H1 (cell line): ENCODE data around the gene WIPF1. TPM values are rescaled to one million over a fixed set of nuclear protein-coding genes. Genes with fewer than 3 reads are reported as not detected.

ENCODE experiments used
- CTCF ChIA-PET: fragments of 300-600 bp; sonication (Branson Sonifier 250); formaldehyde crosslinking; loops from one replicate; lab custom pipeline; 2021; ENCODE audit not compliant: partially characterized antibody; lab: Charles Lee
- POLR2A ChIA-PET: fragments of 300-600 bp; sonication (Branson Sonifier 250); formaldehyde crosslinking; loops from one replicate; lab custom pipeline; 2021; ENCODE audit warnings: inconsistent platforms; ENCODE audit not compliant: partially characterized antibody; lab: Charles Lee
- DNase-seq, 2 experiments: peaks; one replicate each; pipeline versions ENCODE4 v3.0.0 to v3.0.0-alpha.2; 2010 to 2022; ENCODE audit warnings: low spot score in 2 of 2, low read depth in 1 of 2, mixed read lengths in 1 of 2
- FAIRE-seq: peaks from 2 replicates; lab custom pipeline; 2011; peaks lifted over from hg19 to GRCh38; lab: Jason Lieb, UNC
- H2AFZ ChIP-seq: 2 replicates; pipeline ENCODE4 v1.8.1; 2012; ENCODE audit warnings: low read length, inconsistent platforms
- H2AK5ac ChIP-seq: 2 replicates; pipeline ENCODE4 v1.6.1; 2013; ENCODE audit warnings: low read depth, low read length
- H2BK120ac ChIP-seq: replicated peaks from 2 replicates; pipeline ENCODE3; 2013; ENCODE audit warnings: low read depth, low read length, inconsistent platforms
- H2BK12ac ChIP-seq: 2 replicates; pipeline ENCODE4 v1.6.1; 2013; ENCODE audit warnings: low read depth, low read length
- H2BK15ac ChIP-seq: 2 replicates; pipeline ENCODE4 v1.6.1; 2013; ENCODE audit warnings: low read length
- H2BK20ac ChIP-seq: 2 replicates; pipeline ENCODE4 v1.6.1; 2013; ENCODE audit warnings: low read length
- H2BK5ac ChIP-seq: 2 replicates; pipeline ENCODE4 v1.6.1; 2013; ENCODE audit warnings: low read depth, low read length
- H3K14ac ChIP-seq: 2 replicates; pipeline ENCODE4 v1.6.1; 2013; ENCODE audit warnings: inconsistent platforms; ENCODE audit not compliant: insufficient read length
- H3K18ac ChIP-seq: 2 replicates; pipeline ENCODE4 v1.6.1; 2013; ENCODE audit warnings: low read length; ENCODE audit errors: extremely low read depth
- H3K23ac ChIP-seq: 2 replicates; pipeline ENCODE4 v1.6.1; 2013; ENCODE audit warnings: inconsistent platforms; ENCODE audit not compliant: insufficient read length
- H3K23me2 ChIP-seq: 2 replicates; pipeline ENCODE4 v1.6.1; 2013; ENCODE audit warnings: low read depth, low read length
- H3K27ac ChIP-seq: 2 replicates; pipeline ENCODE4 v1.6.1; 2011; ENCODE audit warnings: low read depth, low read length, inconsistent platforms
- H3K27me3 ChIP-seq, 4 experiments: replicated peaks in 1 of 4; 1 replicate in 1 of 4; 2 replicates in 3 of 4; pipeline versions ENCODE4 v1.6.1 to v1.8.1; 2011 to 2013; ENCODE audit warnings: low read length in 3 of 4, mild to moderate bottlenecking in 3 of 4, inconsistent platforms in 2 of 4, mixed read lengths in 2 of 4, moderate library complexity in 1 of 4; ENCODE audit not compliant: control insufficient read depth in 3 of 4, insufficient read depth in 3 of 4; ENCODE audit errors: extremely low read depth in 1 of 4
- H3K36me3 ChIP-seq, 4 experiments: 2 replicates each; pipeline versions ENCODE4 v1.6.1 to v1.8.1; 2011 to 2013; ENCODE audit warnings: mild to moderate bottlenecking in 4 of 4, low read length in 3 of 4, moderate library complexity in 2 of 4, control low read depth in 1 of 4, inconsistent platforms in 1 of 4; ENCODE audit not compliant: insufficient read depth in 4 of 4, control insufficient read depth in 2 of 4
- H3K4ac ChIP-seq: replicated peaks from 2 replicates; pipeline ENCODE3; 2013; ENCODE audit warnings: low read length, low read depth, mixed read lengths, inconsistent platforms; ENCODE audit not compliant: insufficient read length
- H3K4me1 ChIP-seq, 4 experiments: replicated peaks in 1 of 4; 1 replicate in 1 of 4; 2 replicates in 3 of 4; pipeline versions ENCODE4 v1.6.1 to v1.8.1; 2011 to 2013; ENCODE audit warnings: low read length in 3 of 4, inconsistent platforms in 2 of 4, mixed read lengths in 1 of 4; ENCODE audit not compliant: insufficient read depth in 4 of 4, control insufficient read depth in 3 of 4
- H3K4me2 ChIP-seq, 2 experiments: 2 replicates each; pipeline versions ENCODE4 v1.6.1 to v1.8.1; 2011 to 2013; ENCODE audit warnings: low read depth in 2 of 2, low read length in 2 of 2, control low read depth in 1 of 2, inconsistent platforms in 1 of 2, mild to moderate bottlenecking in 1 of 2; ENCODE audit not compliant: insufficient read depth in 1 of 2
- H3K4me3 ChIP-seq, 4 experiments: fragments of 200-600, 300-600 bp in 1 of 4; sonication (generic), shearing (Covaris generic), sonication (Bioruptor Twin) in 1 of 4; 2 replicates each; pipeline versions ENCODE4 v1.5.1 to v1.8.1; 2011 to 2016; ENCODE audit warnings: low read length in 4 of 4, low read depth in 3 of 4, control low read depth in 2 of 4, inconsistent platforms in 2 of 4, mild to moderate bottlenecking in 2 of 4, mixed read lengths in 1 of 4, moderate library complexity in 1 of 4; ENCODE audit not compliant: insufficient read depth in 2 of 4; ENCODE audit errors: extremely low read depth in 1 of 4
- H3K56ac ChIP-seq: replicated peaks from 2 replicates; pipeline ENCODE3; 2013; ENCODE audit warnings: low read depth, mild to moderate bottlenecking, mixed read lengths, low read length, inconsistent platforms; ENCODE audit not compliant: insufficient read length
- H3K79me1 ChIP-seq: 2 replicates; pipeline ENCODE4 v1.6.1; 2013; ENCODE audit warnings: low read depth, low read length, control low read depth
- H3K79me2 ChIP-seq, 2 experiments: 2 replicates each; pipeline versions ENCODE4 v1.6.1 to v1.8.1; 2012 to 2013; ENCODE audit warnings: low read length in 2 of 2, mild to moderate bottlenecking in 2 of 2, inconsistent platforms in 1 of 2; ENCODE audit not compliant: insufficient read depth in 2 of 2, control insufficient read depth in 1 of 2
- H3K9ac ChIP-seq, 4 experiments: replicated peaks in 1 of 4; 1 replicate in 1 of 4; 2 replicates in 3 of 4; pipeline versions ENCODE4 v1.6.1 to v1.8.1; 2011 to 2013; ENCODE audit warnings: low read depth in 3 of 4, low read length in 3 of 4, control low read depth in 2 of 4, mild to moderate bottlenecking in 2 of 4, moderate library complexity in 2 of 4, inconsistent platforms in 1 of 4; ENCODE audit errors: extremely low read depth in 1 of 4
- H3K9me3 ChIP-seq, 2 experiments: 2 replicates each; pipeline versions ENCODE4 v1.6.1 to v1.8.1; 2012 to 2013; ENCODE audit warnings: mild to moderate bottlenecking in 2 of 2, moderate library complexity in 2 of 2, control low read depth in 1 of 2, inconsistent platforms in 1 of 2, low read depth in 1 of 2, low read length in 1 of 2, mixed read lengths in 1 of 2; ENCODE audit not compliant: insufficient read depth in 2 of 2
- H4K20me1 ChIP-seq, 2 experiments: replicated peaks in 1 of 2; 2 replicates each; pipeline versions ENCODE3 to v1.8.1; 2011 to 2013; ENCODE audit warnings: inconsistent platforms in 2 of 2, low read length in 2 of 2, mild to moderate bottlenecking in 1 of 2; ENCODE audit not compliant: insufficient read depth in 2 of 2, control insufficient read depth in 1 of 2
- H4K5ac ChIP-seq: 2 replicates; pipeline ENCODE4 v1.6.1; 2013; ENCODE audit warnings: low read length, low read depth, mixed read lengths, inconsistent platforms; ENCODE audit not compliant: insufficient read length
- H4K8ac ChIP-seq: 2 replicates; pipeline ENCODE4 v1.8.0; 2013; ENCODE audit warnings: mild to moderate bottlenecking, moderate library complexity, low read length, inconsistent platforms; ENCODE audit not compliant: insufficient read depth; ENCODE audit errors: extremely low read depth
- H4K91ac ChIP-seq: replicated peaks from 2 replicates; pipeline ENCODE3; 2013; ENCODE audit warnings: low read length, mixed read lengths, inconsistent platforms; ENCODE audit not compliant: insufficient read length
- ATF3 ChIP-seq: IDR thresholded peaks from 2 replicates; pipeline ENCODE4 v1.6.1; 2011; ENCODE audit warnings: low read depth, mild to moderate bottlenecking, low read length; ENCODE audit not compliant: insufficient read depth
- BRCA1 ChIP-seq: IDR thresholded peaks from 2 replicates; pipeline ENCODE4 v1.6.1; 2012; ENCODE audit warnings: low read depth, low read length, improper control_type of control experiment
- CEBPB ChIP-seq: IDR thresholded peaks from 2 replicates; pipeline ENCODE4 v1.6.1; 2012; ENCODE audit warnings: low read depth, low read length
- KDM1A ChIP-seq: fragments of 200-600, 300-600 bp; sonication (generic); IDR thresholded peaks from 2 replicates; pipeline ENCODE4 v1.7.1; 2016; ENCODE audit warnings: mild to moderate bottlenecking, low read length, borderline replicate concordance
- KDM4A ChIP-seq: IDR thresholded peaks from one replicate; pipeline ENCODE4 v1.7.1; 2012; ENCODE audit warnings: low read depth, mild to moderate bottlenecking, moderate library complexity, low read length, inconsistent platforms; ENCODE audit not compliant: severe bottlenecking
- SAP30 ChIP-seq: fragments of 300-600 bp; sonication (generic); IDR thresholded peaks from 2 replicates; pipeline ENCODE4 v1.7.1; 2012; ENCODE audit warnings: low read length, moderate library complexity, mild to moderate bottlenecking, inconsistent platforms; ENCODE audit not compliant: insufficient read depth, insufficient replicate concordance
- TAF1 ChIP-seq: IDR thresholded peaks from 2 replicates; pipeline ENCODE4 v1.6.1; 2011; ENCODE audit warnings: mild to moderate bottlenecking, low read depth, low read length
- TEAD4 ChIP-seq: IDR thresholded peaks from 2 replicates; pipeline ENCODE4 v1.6.1; 2012; ENCODE audit warnings: low read depth, low read length, inconsistent platforms, mixed read lengths
- YY1 ChIP-seq: IDR thresholded peaks from 2 replicates; pipeline ENCODE4 v1.6.1; 2011; ENCODE audit warnings: low read depth, mild to moderate bottlenecking, low read length
- WGBS, 2 experiments: shearing (Covaris generic) in 1 of 2; methylation state at CpG; one replicate each; pipeline versions ENCODE4 v1.1.6 to v1.1.7; 2013 to 2015; ENCODE audit warnings: low lambda C conversion rate in 2 of 2, mixed read lengths in 2 of 2, inconsistent platforms in 1 of 2, low coverage in 1 of 2, missing lambda C conversion rate in 1 of 2; ENCODE audit not compliant: insufficient replicate concordance in 2 of 2, insufficient coverage in 1 of 2, insufficient read length in 1 of 2; ENCODE audit errors: extremely low coverage in 1 of 2, missing lambda C conversion rate in 1 of 2; 5-methylcytosine and 5-hydroxymethylcytosine counted together
- polyA plus RNA-seq, 7 experiments: library from polyadenylated mRNA; depleted of rRNA in 3 of 7; stranded (reverse) in 5 of 7; unstranded in 2 of 7; fragments of >200 nt in 5 of 7; fragments of 200-250 nt in 2 of 7; gene quantifications; 1 replicate in 5 of 7; 2 replicates in 1 of 7; 4 replicates in 1 of 7; pipeline versions ENCODE4 v1.2.1 to v1.2.3, GENCODE V29; 2011 to 2013; ENCODE audit warnings: missing spikeins in 2 of 7, mixed read lengths in 2 of 7
- total RNA-seq: library from RNA; stranded (reverse); fragmentation: NEBNext Ultra II Directional; extraction: Animal tissue kit (Norgen Biotek cat#: 25700); gene quantifications from 2 replicates; pipeline ENCODE4 v1.2.1, GENCODE V29; 2021

Gene WIPF1
- total and polyA plus RNA-seq, 2 of the 8 experiments (the other 6 are each of a cell fraction or from before 2014, with no cell fraction given) = 4.7 to 5.2 TPM

- 88% methylated on average over 5 of the region's 5 CpGs; no CpG with 5 or more reads in 1 of the 2 experiments for WGBS, 2 experiments
- POLR2A ChIA-PET = no interaction called here
These were observed 80.9 kb downstream of the WIPF1 start for GRCh38 chr2:174516501-174517378.

More at GRCh38 chr2:174516501-174517378, 80.9 kb downstream of the WIPF1 start:
- H3K14ac ChIP-seq = no peak overlapping the region
- no peak for FAIRE-seq
- H2AFZ ChIP-seq = no peak overlapping the region
- H3K4me2 ChIP-seq = no peak overlapping the region
- H4K8ac ChIP-seq = no peak overlapping the region
- H2BK20ac ChIP-seq = no peak overlapping the region
- no peak overlapping the region for H3K4ac ChIP-seq
- H3K18ac ChIP-seq = no peak overlapping the region
- no peaks in the 10 kb centered on the region for H3K79me1 ChIP-seq
- H2BK5ac ChIP-seq = no peak overlapping the region
- no peak overlapping the region for H2BK15ac ChIP-seq
- H2BK12ac ChIP-seq = no peak overlapping the region
- no peak overlapping the region for H3K9ac ChIP-seq
- no peak overlapping the region for H3K27ac ChIP-seq
- H3K27me3 ChIP-seq = no peaks in the 10 kb centered on the region
- H3K4me3 ChIP-seq = no peak overlapping the region
- no peak for DNase-seq
- no peak overlapping the region for H3K23ac ChIP-seq
- peaks cover 8% of the 10 kb centered on the region in 2 experiments for H3K9me3 ChIP-seq
- no peak overlapping the region for H2BK120ac ChIP-seq
- no peak overlapping the region for H2AK5ac ChIP-seq
- H3K79me2 ChIP-seq = no peaks in the 10 kb centered on the region
- no peak overlapping the region for H4K91ac ChIP-seq
- no peak overlapping the region for H3K56ac ChIP-seq
- no peaks in the 10 kb centered on the region for H3K36me3 ChIP-seq
- TF ChIP-seq BRCA1 = no peak
- TF ChIP-seq YY1 = no peak
- no peak for TF ChIP-seq CEBPB
- TF ChIP-seq KDM4A = no peak
- TF ChIP-seq ATF3 = no peak
- TF ChIP-seq TEAD4 = no peak
- TF ChIP-seq SAP30 = no peak
- TF ChIP-seq KDM1A = no peak
- no peak for TF ChIP-seq TAF1
- H3K4me1 ChIP-seq = no peaks in the 10 kb centered on the region
- 0 out of 2 replicates have a peak, but pooled peaks cover 2% of the 10 kb centered on the region for H3K23me2 ChIP-seq
- H4K5ac ChIP-seq = no peak overlapping the region
- CTCF ChIA-PET = interaction anchor here (0.6 to 2.0 kb wide), 4 partner anchors 31 to 379 kb away, joined by 3 to 4 read pairs (median 4); no protein-coding TSS in a partner anchor
- H4K20me1 ChIP-seq = no peaks in the 10 kb centered on the region
